DND-41 (cell line): Measurements from ENCODE around the gene PNMA1.

Source experiments
- ATAC-seq: fragments of 200-7000 bp; cut with Tn5 transposase; 3 replicates; pipeline ENCODE4 v1.9.1; 2021; ENCODE audit warnings: low read depth; ENCODE audit not compliant: insufficient read depth
- DNase-seq: peaks from one replicate; pipeline ENCODE4 v3.0.0-alpha.2; 2020
- H2AFZ ChIP-seq: 2 replicates; pipeline ENCODE4 v1.6.0; 2012; ENCODE audit warnings: low read depth, low read length
- H3K27ac ChIP-seq: 2 replicates; pipeline ENCODE4 v1.5.1; 2012; ENCODE audit warnings: low read length, inconsistent platforms
- H3K27me3 ChIP-seq: fragments of 200-600 bp; sonication (generic); 2 replicates; pipeline ENCODE4 v1.6.0; 2012; ENCODE audit warnings: low read length, mild to moderate bottlenecking, inconsistent platforms; ENCODE audit not compliant: insufficient read depth, poor library complexity
- H3K36me3 ChIP-seq: 2 replicates; pipeline ENCODE4 v1.5.1; 2012; ENCODE audit warnings: low read length, inconsistent platforms; ENCODE audit not compliant: insufficient read depth
- H3K4me1 ChIP-seq: 2 replicates; pipeline ENCODE4 v1.5.1; 2012; ENCODE audit warnings: mild to moderate bottlenecking, low read length; ENCODE audit not compliant: insufficient read depth
- H3K4me2 ChIP-seq: 2 replicates; pipeline ENCODE4 v1.6.0; 2012; ENCODE audit warnings: mild to moderate bottlenecking, moderate library complexity, low read length, inconsistent platforms; ENCODE audit not compliant: insufficient read depth
- H3K4me3 ChIP-seq, 2 experiments: fragments of 200-600 bp in 1 of 2; shearing (Covaris generic) in 1 of 2; 2 replicates each; pipeline ENCODE4 v1.5.1; 2012 to 2016; ENCODE audit warnings: inconsistent platforms in 2 of 2, low read length in 2 of 2, mild to moderate bottlenecking in 2 of 2, low read depth in 1 of 2, moderate library complexity in 1 of 2
- H3K79me2 ChIP-seq: 2 replicates; pipeline ENCODE4 v1.6.0; 2012; ENCODE audit warnings: low read length, inconsistent platforms; ENCODE audit not compliant: insufficient read depth
- H3K9ac ChIP-seq: 2 replicates; pipeline ENCODE4 v1.6.0; 2012; ENCODE audit warnings: low read depth, mild to moderate bottlenecking, inconsistent platforms, low read length, moderate library complexity
- H3K9me3 ChIP-seq: 2 replicates; pipeline ENCODE4 v1.5.1; 2012; ENCODE audit warnings: low read length, moderate library complexity, mild to moderate bottlenecking, inconsistent platforms; ENCODE audit not compliant: insufficient read depth, severe bottlenecking
- H4K20me1 ChIP-seq: 2 replicates; pipeline ENCODE4 v1.6.0; 2012; ENCODE audit warnings: low read length; ENCODE audit not compliant: insufficient read depth
- CTCF ChIP-seq: IDR thresholded peaks from 2 replicates; pipeline ENCODE4 v1.5.1; 2012; ENCODE audit warnings: borderline replicate concordance, low read length, moderate library complexity, mild to moderate bottlenecking; ENCODE audit not compliant: poor library complexity, severe bottlenecking; ENCODE audit errors: extremely low read depth
- EZH2 ChIP-seq: IDR thresholded peaks from 3 replicates; pipeline ENCODE4 v1.6.1; 2012; ENCODE audit warnings: borderline replicate concordance, low read depth, mild to moderate bottlenecking, moderate library complexity, low read length, inconsistent platforms; ENCODE audit not compliant: severe bottlenecking

The PNMA1 gene

GRCh38 chr14:73714656-73715081 lies 485 bp upstream of the PNMA1 start:
- Histone ChIP-seq H2AFZ (peak overlapping the region; percentile 24; the same call in 1 of the 2 replicates), H3K4me3 (peak overlapping the region in 1 of 2 experiments; percentile 77; a peak in 2 of 4 replicates), H3K9me3 (no peaks in the 10 kb centered on the region), H3K9ac (no peak overlapping the region; the same call in 1 of the 2 replicates), H3K27ac (no peak overlapping the region), H4K20me1 (peaks cover 12% of the 10 kb centered on the region), H3K4me1 (peaks cover 32% of the 10 kb centered on the region), H3K79me2 (peaks cover 27% of the 10 kb centered on the region), H3K27me3 (no peaks in the 10 kb centered on the region), H3K36me3 (peaks cover 34% of the 10 kb centered on the region), H3K4me2 (peak overlapping the region; percentile 91)
- ATAC-seq (0 out of 3 replicates have a peak, but pooled peaks have one; percentile 1), DNase-seq (no peak)
- TF ChIP-seq CTCF = no peak
- TF ChIP-seq EZH2 = no peak

GRCh38 chr14:73713206-73713802 lies 880 bp downstream of the PNMA1 start:
- peaks cover 32% of the 10 kb centered on the region for H3K4me1 ChIP-seq
- H3K9ac ChIP-seq = peak overlapping the region; percentile 69
- H3K36me3 ChIP-seq = peaks cover 21% of the 10 kb centered on the region
- H3K27me3 ChIP-seq = no peaks in the 10 kb centered on the region
- peak overlapping the region; percentile 80 for H2AFZ ChIP-seq
- peaks cover 27% of the 10 kb centered on the region for H3K79me2 ChIP-seq
- H3K4me3 ChIP-seq = peak overlapping the region; percentile 42 to 77; a peak in 3 of 4 replicates
- H3K27ac ChIP-seq = peak overlapping the region; percentile 73
- H3K4me2 ChIP-seq = peak overlapping the region; percentile 91
- H4K20me1 ChIP-seq = peaks cover 11% of the 10 kb centered on the region
- ATAC-seq = no peak; the same call in 2 of the 3 replicates
- TF ChIP-seq CTCF (peak; percentile 1), EZH2 (no peak)
- H3K9me3 ChIP-seq = no peaks in the 10 kb centered on the region
- no peak for DNase-seq

- Histone ChIP-seq H2AFZ (peak overlapping the region; percentile 80), H3K4me3 (peak overlapping the region; percentile 42 to 77; a peak in 3 of 4 replicates), H3K4me1 (peaks cover 32% of the 10 kb centered on the region), H4K20me1 (peaks cover 11% of the 10 kb centered on the region), H3K79me2 (peaks cover 27% of the 10 kb centered on the region), H3K36me3 (peaks cover 15% of the 10 kb centered on the region), H3K4me2 (peak overlapping the region; percentile 91), H3K27ac (peak overlapping the region; percentile 73), H3K9me3 (no peaks in the 10 kb centered on the region), H3K27me3 (no peaks in the 10 kb centered on the region), H3K9ac (peak overlapping the region; percentile 69)
- DNase-seq = peak; percentile 46
- ATAC-seq = peak; percentile 39
- no peak for TF ChIP-seq CTCF
- TF ChIP-seq EZH2 = no peak
Measured at GRCh38 chr14:73712540-73713180, 1.5 kb downstream of the PNMA1 start.
